HPDE6-E6E7 (cell line): Measurements from ENCODE around the gene SYCE1L.
"Not testable (repeated sequence)": the region's sequence is repeated elsewhere in the genome, so short reads cannot be mapped to it uniquely, and the experiment has no call there.

ENCODE experiments used
- DNase-seq: peaks from one replicate; pipeline ENCODE4 v3.0.0; 2011; ENCODE audit warnings: missing footprints; ENCODE audit errors: extremely low spot score

SYCE1L gene

DNA sequence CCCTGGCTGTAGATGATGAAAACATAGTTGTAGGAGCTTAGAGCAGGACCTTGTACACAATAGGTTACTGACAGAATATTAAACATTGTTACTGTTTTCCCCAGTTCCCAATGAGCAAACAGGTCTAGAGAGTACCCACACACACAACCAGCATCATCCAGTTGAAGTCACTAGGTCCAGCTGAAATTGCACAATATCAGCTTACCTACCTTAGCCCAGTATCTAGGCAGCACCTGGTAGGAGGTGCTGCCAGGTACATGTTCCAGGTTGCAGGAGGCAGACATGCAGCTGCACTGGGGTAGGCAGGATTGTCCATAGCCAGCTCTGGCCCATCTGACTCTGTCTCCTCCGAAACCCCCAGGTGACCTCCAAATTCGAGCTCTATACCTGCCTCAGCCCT lies 1.5 kb upstream of the SYCE1L start:
- no peak for DNase-seq

DNA sequence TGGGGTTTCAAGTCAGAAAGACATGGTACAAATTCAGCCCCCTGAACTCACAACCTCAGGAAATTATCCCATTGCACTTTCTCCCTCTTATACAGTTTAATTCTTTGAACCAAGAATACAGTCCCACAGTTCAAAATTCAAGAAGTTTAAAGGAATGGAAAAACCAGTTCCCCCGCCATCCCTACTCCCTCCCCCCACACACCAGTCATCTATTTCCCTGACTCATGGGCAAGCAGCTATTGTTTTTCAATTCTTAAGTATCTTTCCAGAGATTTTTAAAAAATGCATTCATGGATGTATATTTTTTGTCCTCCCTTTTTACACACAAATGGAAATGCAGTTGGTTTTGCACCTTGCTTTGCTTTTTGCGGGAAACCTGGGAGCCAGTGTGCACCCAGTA lies 7.3 kb downstream of the SYCE1L start:
- no peak for DNase-seq

DNA sequence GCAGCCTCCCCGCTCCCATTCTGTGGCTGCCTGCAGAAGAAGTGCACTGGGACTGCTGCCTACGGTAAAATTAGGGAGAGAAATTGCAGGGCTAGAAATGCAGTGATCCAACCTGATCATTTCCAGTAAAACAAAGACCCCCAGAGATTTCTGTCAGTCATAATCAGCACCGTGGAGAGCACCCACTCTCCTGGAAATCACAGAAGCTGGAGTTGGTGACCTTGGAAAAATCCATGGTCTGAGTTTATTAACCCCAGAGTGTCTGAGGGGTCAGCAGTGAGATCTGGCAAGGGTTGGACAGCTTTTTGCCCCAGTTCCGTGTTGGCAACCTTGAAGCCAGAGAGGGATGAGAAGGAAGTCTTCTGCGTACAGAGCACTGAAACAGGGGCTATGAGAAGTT lies 7.8 kb downstream of the SYCE1L start:
- DNase-seq, result no peak

DNA sequence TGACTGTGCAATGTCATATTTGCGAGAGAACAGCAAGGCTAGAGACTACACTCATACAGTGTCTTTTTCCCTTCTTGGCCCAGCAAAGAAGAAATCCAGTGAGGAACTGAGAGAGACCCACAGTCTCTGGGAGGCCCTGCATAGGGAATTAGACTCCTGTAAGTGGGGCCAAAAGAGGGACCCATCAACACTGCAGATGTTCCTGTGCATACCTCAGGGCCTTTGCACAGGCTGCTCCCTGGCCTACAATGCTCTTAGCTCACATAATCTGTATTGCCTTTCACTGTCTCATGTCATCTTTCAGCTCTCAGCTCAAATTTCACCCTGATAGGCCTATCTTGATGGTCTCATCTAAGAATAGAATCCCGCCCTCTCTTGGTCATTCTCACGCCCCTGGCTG lies 9.2 kb downstream of the SYCE1L start:
- DNase-seq, result no peak

DNA sequence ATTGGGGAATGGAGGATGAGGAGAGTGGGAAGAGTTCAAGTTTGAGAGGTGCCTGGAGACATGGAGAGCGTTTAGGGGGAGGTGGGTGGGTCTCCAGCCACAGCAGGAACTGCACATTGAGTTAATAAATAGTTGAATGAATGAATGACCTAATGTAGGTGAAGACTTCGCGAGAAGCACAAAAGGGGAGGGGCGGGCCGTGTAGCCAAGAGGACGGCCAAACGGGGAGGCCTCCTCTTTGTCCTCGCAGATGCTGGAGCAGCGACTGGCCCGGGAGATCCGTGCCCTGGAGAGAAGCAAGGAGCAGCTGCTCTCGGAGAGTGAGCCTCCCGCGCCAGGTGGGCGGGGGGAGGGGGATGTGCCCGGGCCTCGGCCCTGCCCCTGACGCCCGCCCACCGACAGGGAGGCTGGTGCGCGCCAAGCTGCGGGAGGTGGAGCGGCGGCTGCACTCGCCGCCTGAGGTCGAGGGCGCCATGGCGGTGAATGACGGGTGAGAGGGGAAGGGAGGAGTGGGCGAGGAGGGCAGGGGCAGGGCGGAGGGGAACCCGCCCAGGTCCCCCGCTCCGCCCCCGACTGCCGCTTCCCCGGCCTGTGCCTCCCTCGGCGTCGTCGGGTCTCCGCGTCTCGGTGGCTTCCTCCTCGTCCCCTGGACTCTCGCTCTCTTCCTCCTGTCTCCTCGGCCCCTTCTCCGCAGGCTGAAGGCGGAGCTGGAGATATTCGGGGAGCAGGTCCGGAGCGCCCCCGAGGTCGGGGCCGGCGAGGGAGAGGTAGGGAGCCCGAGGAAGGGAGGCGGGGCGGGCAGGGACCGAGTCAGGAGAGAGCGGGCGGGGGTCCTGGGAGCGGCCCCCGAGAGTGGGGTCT lies 12.9 kb downstream of the SYCE1L start:
- DNase-seq, result peak; percentile 68

DNA sequence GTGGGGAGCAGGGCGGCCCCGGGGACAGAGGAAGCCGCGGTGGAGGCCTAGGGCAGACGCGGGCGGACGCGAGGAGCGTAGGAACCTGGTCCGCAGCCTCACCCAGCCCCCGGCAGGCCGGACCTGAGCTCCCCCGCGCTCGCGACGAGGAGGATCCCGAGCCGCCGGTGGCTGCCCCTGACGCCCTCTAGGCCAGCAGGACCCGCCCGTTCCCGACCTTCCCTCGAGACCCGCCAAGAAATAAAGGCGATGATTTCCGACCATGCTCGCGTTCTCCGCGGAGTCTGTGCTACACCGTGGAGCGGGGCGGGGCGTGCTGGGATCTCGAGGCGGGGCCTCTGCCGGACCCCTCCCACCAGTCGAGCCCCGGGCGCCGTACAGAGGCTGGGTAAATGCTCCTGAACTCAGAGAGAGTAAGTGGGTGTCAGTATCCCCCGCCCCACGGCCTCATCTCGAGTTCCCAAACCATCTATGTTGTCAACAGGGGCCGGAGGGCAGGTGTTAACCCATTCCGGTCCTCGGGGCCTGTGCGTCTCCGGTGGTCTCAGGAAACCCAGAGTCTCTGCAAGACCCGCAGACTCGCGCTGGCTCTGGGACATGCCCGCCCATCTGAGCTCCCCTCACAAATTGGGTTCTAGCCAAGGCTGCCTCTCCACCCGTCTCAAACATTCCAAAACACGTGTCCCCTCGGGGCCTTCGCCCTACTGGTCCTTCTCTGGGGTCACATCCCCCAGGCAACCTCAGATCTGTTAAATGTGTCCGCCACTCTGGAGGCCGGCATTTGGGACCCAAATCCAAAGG lies 13.7 kb downstream of the SYCE1L start:
- peak; percentile 56 for DNase-seq

DNA sequence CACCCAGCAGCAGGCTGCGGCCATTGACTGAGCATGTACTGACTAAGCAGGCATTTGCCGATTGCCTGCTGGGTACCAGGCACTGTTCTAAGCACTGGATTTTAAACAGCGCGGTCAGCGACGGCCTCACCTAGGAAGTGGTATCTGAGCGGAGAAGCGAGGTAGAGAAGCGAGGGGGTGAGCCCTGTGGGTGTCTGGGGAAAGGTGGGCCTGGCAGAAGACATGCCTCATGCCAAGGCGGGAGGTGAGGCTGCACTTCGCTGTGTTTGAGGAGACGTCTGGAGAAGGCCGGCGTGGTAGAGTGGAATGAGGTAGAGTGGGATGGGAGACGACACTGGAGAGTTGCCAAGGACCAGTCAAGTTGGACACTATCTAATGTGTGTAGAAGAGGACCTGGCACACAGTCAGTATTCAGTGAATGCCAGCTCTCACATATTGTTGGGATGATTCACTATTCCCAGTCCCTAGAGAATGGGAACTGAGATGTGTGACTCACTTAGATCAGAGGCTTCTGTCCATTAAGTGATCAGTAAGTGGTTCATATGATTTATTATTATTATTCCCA lies 14.4 kb downstream of the SYCE1L start:
- peak; percentile 70 for DNase-seq

DNA sequence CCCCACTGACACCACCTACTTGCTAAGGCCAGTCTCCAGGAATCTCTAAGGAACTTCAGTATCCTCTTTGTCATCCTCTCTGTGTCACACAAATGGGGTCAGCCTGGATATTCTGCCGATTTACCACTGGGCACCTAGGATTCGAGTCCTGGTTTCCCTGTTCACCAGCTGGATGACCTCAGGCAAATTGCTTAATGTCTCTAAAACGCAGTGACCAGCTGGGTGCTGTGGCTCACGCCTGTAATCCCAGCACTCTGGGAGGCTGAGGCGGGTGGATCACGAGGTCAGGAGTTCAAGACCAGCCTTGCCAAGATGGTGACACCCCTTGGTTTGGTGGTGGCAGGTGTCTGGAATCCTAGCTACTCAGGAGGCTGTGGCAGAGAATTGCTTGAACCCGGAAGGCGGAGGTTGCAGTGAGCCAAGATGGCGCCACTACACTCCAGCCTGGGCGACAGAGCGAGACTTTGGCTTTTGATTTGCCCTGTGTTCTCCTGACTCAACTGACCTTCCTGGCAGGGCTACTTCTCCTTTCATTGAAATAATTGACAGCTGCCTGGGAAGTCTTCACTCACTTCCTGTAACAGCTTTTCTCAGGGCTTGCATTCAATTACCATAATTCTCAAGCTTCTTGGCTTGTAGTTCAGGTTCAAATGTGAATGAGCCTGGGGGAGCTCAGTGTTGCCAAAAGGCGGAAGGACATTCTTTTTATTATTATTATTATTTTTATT lies 15.4 kb downstream of the SYCE1L start:
- no peak for DNase-seq

DNA sequence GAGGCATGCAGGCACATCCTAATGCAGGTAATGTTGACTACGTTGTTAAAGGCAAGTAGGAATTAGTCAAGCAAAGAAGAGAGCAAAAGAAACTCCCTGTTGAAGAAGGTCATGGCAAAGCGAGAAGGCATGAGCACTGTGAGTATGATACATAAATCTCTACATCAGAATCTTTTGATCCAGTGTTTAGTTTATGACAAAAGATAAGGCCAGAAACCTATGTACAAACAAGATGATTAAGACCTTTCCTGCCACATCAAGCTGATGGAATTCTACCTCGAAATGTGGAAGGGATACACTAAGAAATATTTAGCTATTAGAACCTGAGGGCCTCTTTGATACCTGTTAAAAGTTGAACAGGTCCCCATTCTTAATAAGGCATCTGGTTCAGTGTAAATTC lies 20.2 kb downstream of the SYCE1L start:
- no peak for DNase-seq

DNA sequence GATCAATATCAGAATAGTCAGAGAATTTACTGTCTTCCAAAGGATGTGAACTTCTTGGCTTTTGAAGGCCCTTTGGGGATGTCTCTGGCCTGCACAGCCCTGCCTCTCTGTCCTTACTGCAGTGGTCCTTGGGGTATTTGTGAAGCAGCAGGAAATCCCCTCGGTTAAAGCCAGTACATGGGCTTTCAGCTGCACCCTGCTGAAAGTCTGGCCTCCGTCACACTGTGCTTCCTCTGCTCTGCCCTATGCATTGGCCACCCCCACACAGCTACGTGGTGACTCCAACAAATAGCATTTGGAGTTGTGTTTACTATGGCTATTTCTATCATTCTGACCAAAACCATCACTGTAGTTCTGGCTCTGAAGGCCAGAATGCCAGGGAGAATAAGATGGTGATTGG lies 21.2 kb downstream of the SYCE1L start:
- no peak for DNase-seq

DNA sequence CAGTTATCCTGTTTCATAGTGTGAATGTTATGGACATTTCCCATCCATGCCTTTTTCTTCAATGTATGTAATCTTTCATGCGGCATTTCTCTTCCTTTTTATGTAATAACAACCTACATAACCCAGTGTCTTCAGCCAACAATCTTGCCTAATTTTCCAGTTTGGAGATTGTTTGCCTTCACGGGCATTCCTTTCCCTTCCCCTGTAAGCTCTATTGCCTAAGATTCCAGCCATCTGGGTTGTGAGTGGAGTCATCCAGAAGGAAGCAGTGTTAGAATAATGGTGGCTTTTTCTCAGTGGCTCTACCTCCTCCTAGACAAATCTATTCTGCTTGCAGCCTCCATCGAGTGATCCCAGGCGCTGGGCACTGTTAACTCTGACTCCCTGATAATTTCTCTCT lies 22.3 kb downstream of the SYCE1L start:
- no peak for DNase-seq

DNA sequence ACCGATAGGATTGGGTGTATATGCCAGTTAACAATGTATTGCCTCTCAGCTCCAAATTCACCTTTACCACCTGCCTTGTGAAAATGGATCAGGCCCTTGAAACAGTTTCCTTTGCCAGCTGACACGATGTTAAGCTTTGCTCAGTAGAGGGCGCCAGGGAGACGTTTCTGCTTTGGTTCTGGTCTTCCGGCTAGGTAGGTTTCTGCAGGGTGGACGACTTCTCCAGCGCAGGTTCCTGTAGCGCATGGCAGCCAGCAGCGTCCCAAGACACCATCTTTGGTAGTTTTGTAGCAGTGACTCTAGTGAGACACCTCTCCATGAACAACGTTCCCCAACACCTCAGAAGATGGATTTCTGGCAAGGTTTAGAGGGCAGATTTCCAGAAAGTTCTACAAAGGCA lies 24.0 kb downstream of the SYCE1L start:
- no peak for DNase-seq

DNA sequence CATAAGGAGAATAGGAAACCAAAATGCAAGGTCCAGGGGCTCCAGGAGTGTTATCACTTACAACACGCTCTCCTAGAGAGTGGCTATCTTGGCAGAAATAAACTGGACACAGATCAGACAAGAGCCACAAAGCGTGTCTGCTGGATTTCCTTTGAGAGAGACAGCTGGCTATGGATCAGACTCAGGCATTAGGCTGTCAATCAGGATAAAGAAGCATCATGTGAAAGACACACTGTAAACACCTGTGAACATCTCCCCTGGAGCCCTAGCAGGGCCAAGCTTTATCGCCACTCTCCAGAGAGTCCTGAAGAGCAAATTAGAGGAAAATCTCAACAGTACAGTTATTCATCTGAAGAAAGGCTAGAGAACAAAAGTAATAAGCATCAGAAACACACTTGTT lies 26.0 kb downstream of the SYCE1L start:
- no peak for DNase-seq

DNA sequence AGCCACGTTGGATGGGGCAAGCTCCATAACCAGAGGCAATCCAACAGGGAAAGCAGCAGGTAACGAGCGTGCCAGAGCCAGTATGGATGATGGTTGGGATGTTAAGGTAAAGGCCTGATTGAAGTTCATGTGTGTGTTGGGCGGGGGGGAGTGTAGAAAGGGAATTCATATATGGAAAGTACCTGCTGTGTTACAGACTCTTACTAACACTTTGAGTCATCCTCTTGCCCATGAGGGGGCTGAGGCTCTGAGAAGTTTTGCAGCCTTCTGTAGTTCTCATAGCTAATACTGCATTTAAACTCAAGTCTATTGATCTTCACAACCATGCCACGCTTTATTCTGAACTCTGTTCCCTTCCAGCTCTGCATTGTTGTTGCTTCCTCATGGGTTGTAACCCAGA lies 28.5 kb downstream of the SYCE1L start:
- DNase-seq, result no peak

DNA sequence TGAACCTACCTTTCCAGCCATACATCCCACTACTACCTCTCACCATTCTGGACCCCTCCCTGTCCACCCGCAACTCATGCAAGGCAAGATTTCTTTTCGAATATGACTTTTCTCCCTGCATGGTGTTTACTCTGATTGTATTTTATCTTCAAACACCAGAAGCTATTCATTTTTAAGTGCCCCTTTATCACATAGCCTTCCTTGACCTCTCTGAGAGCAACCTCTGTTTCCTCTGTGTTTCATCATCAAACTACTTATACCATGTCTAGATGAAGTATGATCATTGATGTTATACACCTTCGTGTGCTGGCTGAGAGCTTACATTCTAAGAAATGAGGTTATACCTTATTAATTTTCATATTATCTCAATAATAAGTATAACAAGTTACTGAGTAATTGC lies 31.8 kb downstream of the SYCE1L start:
- no peak for DNase-seq

DNA sequence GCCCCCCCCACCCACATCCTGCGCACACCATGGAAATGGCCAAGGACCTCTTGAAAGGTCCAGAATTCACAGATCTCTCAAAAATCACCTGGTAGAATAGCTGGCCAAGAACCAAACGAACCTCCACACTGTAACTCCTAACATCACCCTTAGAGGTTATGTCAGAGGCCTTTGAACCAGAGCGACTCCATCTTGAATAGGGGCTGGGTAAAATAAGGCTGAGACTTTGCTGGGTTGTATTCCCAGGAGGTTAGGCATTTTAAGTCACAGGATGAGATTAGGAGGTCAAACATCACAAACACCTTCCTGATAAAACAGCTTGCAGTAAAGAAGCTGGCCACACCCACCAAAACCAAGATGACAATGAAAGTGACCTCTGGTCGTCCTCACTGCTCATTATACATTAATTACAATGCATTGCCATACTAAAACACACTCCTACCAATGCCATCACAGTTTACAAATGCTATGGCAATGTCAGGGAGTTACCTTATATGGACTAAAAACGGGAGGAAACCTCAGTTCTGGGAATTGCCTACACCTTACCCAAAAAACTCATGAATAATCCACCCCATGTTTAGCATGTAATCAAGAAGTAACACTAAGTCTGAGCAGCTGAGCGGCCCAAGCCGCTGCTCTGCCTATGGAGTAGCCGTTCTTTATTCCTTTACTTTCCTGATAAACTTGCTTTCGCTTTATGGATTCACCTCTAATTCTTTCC lies 34.8 kb downstream of the SYCE1L start:
- DNase-seq, result no peak

DNA sequence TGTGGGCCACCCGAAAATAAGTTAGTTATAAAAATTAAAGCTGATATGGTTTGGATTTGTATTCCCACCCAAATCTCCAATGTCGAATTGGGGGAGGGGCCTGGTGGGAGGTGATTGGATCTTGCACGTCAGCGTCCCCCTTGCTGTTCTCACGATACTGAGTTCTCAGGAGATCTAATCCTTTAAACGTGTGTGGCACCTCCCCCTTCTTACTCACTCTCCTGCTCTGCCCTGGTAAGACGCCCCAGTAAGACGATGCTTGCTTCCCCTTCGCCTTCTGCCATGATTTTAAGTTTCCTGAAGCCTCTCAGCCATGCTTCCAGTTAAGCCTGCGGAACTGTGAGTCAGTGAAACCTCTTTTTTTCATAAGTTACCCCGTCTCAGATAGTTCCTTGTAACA lies 35.4 kb downstream of the SYCE1L start:
- DNase-seq, result no peak

DNA sequence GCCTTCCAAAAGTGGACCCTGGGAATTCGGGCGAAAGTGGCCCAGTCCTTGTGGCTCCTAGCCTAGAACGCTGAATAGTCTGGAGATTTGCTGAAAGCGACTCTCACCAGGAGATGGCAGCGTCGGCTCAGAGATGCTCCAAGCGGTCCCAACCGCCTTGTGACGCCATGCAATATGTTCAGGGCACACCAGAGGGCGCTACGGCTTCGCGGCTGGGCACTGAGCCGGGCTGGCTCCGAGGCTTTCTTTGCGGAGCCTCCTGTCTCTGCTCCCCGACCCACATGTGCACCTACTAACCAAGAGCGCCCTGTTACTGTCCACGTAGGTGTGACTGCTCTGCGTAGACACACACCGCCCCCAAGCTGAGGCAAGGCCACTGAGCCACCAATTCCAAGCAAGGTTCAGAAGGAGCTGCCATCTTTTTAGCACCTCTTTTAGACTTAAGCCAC lies 36.9 kb downstream of the SYCE1L start:
- DNase-seq, result peak; percentile 80

DNA sequence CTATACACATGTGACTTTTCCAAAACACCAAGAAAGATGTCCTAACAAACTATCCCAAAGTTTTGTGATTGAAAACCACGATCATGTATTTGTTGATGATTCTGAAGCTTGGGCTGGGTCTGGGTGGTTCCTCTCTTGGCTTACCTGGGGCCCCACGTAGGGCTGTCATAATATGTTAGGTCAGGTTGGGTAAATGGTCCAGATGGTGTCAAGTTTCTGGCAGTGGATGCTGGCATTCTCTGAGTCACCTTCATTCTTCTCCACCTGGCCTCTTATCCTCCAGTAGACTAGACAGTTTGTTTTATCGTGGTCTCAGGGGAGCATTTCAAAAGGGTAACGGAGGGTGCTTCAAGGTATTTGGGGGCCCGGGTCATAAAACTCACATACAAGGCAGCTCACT lies 39.4 kb downstream of the SYCE1L start:
- no peak for DNase-seq

DNA sequence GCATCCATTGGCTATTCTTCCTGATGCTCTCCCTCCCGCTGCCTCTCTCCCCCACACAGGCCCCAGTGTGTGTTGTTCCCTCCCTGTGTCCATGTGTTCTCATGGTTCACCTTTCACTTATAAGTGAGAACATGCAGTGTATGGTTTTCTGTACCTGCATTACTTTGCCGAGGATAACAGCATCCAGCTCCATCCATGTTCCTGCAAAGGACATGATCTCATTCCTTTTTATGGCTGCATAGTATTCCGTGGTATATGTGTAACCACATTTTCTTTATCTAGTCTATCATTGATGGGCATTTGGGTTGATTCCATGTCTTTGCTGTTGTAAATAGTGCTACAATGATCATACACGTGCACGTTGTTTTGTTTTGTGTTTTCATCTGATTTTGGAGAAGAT lies 43.3 kb downstream of the SYCE1L start:
- DNase-seq, result not testable (repeated sequence)

DNA sequence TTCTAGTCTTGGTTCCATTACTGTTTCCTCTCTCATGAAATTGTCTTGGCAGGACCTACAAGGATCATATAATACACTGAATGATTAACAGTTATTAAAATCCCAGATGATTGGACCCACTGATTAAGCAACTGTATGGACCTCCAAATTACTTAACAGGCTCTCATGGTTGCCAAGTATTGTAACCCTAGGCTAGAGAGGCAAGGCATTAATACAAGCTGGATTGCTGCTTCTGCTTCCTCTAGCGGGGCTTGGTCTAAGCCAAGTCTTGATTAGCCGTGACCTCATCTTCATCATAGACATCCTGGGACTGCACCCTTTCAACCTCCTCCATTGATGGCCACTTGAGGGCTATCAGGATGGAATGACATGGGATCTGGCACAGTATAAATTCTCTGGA lies 46.9 kb downstream of the SYCE1L start:
- no peak for DNase-seq
